Measurements from ENCODE around the gene DLD.
"Not testable (repeated sequence)": the region's sequence is repeated elsewhere in the genome, so short reads cannot be mapped to it uniquely, and the experiment has no call there.

The DLD gene

DNA sequence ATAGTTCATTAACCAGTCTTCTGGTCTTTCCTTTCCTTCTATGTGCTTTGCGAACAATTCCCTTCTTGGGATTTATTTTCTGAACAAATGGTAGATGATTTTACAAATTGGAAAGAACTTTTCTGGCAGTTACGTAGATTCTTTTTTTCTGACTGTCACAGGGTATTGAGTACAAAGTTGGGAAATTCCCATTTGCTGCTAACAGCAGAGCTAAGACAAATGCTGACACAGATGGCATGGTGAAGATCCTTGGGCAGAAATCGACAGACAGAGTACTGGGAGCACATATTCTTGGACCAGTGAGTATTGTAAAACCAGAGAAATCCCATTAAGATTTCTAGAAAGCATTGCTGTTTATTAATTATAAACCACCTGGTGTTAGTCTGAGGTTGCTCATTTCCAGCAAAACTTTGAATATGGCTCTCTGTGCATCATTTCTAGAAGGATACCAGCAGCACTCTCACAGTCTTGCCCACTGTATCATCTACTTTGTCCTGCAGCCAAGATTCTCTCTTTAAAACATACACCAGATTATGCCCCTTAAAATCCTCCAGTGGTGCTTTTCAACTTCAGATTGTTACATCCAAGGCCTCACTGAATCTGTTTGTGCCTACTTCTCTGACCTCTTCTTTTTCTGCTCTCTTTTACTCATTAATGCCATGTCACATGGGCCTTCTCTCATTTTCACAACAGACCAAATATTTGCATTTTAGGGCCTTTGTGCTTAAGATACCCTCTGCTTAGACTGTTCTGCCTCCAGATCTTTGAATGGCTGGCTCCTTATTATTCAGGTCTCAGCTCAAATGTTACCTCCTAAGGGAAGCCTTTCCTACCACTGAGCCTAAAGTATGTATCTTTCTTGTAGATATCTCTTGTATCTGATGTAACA, 27.0 kb downstream of the DLD start:
- Histone ChIP-seq H3K27me3 (replicated peaks) (no peaks in the 10 kb centered on the region), H3K4me3 (ENCODE audit: low read depth, low read length) (no peak overlapping the region), H3K27ac (peak overlapping the region; percentile 21), H3K36me3 (replicated peaks) (peaks cover 46% of the 10 kb centered on the region)
- in situ Hi-C loops (cut with HindIII; ENCODE audit: low pct_ligation_motif_present, low sequenced_read_pairs): no loop called here
- no peak for DNase-seq
- TF ChIP-seq, protein P1, sequence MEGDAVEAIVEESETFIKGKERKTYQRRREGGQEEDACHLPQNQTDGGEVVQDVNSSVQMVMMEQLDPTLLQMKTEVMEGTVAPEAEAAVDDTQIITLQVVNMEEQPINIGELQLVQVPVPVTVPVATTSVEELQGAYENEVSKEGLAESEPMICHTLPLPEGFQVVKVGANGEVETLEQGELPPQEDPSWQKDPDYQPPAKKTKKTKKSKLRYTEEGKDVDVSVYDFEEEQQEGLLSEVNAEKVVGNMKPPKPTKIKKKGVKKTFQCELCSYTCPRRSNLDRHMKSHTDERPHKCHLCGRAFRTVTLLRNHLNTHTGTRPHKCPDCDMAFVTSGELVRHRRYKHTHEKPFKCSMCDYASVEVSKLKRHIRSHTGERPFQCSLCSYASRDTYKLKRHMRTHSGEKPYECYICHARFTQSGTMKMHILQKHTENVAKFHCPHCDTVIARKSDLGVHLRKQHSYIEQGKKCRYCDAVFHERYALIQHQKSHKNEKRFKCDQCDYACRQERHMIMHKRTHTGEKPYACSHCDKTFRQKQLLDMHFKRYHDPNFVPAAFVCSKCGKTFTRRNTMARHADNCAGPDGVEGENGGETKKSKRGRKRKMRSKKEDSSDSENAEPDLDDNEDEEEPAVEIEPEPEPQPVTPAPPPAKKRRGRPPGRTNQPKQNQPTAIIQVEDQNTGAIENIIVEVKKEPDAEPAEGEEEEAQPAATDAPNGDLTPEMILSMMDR (IDR thresholded peaks at IDR 0.05; ENCODE audit: low read depth, low read length, missing control alignments): no peak

DNA sequence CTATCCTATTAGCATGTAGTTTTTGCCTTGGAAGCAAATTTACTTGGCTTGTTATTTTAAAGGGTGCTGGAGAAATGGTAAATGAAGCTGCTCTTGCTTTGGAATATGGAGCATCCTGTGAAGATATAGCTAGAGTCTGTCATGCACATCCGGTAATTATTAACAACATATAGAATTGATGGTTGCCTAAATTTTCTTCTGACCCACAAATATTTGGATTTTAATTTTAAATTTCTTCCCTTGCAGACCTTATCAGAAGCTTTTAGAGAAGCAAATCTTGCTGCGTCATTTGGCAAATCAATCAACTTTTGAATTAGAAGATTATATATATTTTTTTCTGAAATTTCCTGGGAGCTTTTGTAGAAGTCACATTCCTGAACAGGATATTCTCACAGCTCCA, 28.0 kb downstream of the DLD start:
- Histone ChIP-seq H3K27me3 (replicated peaks) (no peaks in the 10 kb centered on the region), H3K36me3 (replicated peaks) (peaks cover 55% of the 10 kb centered on the region), H3K4me3 (ENCODE audit: low read depth, low read length) (no peak overlapping the region), H3K27ac (no peak overlapping the region)
- no peak for DNase-seq
- TF ChIP-seq, protein P1 (IDR thresholded peaks at IDR 0.05; ENCODE audit: low read depth, low read length, missing control alignments): no peak
- in situ Hi-C loops (cut with HindIII; ENCODE audit: low pct_ligation_motif_present, low sequenced_read_pairs): no loop called here

DNA sequence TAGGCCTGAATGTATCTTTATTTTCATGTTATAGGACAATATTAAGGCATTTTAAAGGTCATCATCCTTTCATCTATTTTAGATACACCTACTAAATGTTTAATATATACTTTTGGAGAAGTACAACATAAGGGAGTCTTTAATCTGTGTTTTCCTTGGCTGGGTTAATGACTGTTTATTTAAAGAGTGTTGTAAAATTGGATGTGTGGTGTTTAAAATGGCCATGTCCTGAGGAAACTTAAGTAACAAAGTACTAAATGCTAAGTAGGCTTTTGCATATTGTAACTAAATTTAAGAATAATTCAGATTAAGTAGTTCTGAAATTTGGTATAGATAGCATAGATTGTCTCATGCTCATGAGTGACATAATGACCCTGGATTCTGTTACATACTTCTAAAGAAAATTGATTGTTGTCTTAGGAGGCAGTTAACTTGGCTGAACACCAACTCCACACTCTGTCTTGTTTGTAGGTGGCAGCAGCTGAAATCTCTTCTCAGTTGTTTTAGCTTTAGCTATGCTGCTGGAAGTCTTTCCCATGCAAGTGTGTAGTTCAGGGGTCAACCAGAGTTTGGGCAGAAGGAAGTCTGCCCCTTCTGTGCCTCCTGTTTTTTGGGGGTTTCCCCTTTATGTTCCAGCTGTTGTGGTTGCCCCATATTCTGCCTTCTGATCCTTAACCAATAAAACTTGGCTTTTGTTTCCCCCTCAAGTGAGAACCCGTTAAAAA, 29.2 kb downstream of the DLD start:
- TF ChIP-seq, protein P1 (IDR thresholded peaks at IDR 0.05; ENCODE audit: low read depth, low read length, missing control alignments): no peak
- no peak for DNase-seq
- Histone ChIP-seq H3K27ac (peak overlapping the region; percentile 9), H3K27me3 (replicated peaks) (no peaks in the 10 kb centered on the region), H3K36me3 (replicated peaks) (peaks cover 68% of the 10 kb centered on the region), H3K4me3 (ENCODE audit: low read depth, low read length) (no peak overlapping the region)
- in situ Hi-C loops (cut with HindIII; ENCODE audit: low pct_ligation_motif_present, low sequenced_read_pairs): no loop called here

DNA sequence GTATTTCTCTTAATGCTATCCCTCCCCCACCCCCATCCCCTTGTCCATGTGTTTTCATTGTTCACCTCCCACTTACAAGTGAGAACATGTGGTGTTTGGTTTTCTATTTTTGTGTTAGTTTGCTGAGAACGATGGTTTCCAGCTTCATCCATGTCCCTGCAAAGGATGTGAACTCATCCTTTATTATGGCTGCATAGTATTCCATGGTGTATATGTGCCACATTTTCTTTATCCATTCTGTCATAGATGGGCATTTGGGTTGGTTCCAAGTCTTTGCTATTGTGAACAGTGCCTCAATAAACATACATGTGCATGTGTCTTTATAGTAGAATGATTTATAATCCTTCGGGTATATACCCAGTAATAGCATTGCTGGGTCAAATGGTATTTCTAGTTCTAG, 30.8 kb downstream of the DLD start:
- H3K27ac ChIP-seq; DNase-seq; H3K4me3 ChIP-seq (ENCODE audit: low read depth, low read length); H3K27me3 ChIP-seq (replicated peaks); in situ Hi-C loops (cut with HindIII; ENCODE audit: low pct_ligation_motif_present, low sequenced_read_pairs): not testable (repeated sequence)
- H3K36me3 ChIP-seq (replicated peaks): peaks cover 83% of the 10 kb centered on the region

DNA sequence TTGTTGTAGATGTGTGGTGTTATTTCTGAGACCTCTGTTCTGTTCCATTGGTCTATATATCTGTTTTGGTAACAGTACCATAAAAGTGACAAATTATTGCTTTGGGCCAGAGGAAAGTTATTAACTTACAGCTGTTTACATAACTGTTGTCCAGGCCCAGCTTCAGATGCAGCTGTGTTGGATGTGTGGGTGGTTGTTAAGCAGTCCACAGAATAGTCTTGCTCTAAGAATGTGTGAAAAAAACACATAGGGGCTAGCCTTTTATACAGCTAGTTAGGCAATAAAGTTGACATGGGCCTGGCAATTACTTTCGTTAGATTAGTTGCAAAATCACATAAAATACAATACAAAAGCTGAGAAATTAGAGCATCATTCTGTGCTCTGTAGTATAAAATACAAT, 31.9 kb downstream of the DLD start:
- Histone ChIP-seq H3K27me3 (replicated peaks) (no peaks in the 10 kb centered on the region), H3K4me3 (ENCODE audit: low read depth, low read length) (no peak overlapping the region), H3K27ac (no peak overlapping the region), H3K36me3 (replicated peaks) (peaks cover 90% of the 10 kb centered on the region)
- no peak for DNase-seq
- in situ Hi-C loops (cut with HindIII; ENCODE audit: low pct_ligation_motif_present, low sequenced_read_pairs): no loop called here
- TF ChIP-seq, protein P1 (IDR thresholded peaks at IDR 0.05; ENCODE audit: low read depth, low read length, missing control alignments): no peak

DNA sequence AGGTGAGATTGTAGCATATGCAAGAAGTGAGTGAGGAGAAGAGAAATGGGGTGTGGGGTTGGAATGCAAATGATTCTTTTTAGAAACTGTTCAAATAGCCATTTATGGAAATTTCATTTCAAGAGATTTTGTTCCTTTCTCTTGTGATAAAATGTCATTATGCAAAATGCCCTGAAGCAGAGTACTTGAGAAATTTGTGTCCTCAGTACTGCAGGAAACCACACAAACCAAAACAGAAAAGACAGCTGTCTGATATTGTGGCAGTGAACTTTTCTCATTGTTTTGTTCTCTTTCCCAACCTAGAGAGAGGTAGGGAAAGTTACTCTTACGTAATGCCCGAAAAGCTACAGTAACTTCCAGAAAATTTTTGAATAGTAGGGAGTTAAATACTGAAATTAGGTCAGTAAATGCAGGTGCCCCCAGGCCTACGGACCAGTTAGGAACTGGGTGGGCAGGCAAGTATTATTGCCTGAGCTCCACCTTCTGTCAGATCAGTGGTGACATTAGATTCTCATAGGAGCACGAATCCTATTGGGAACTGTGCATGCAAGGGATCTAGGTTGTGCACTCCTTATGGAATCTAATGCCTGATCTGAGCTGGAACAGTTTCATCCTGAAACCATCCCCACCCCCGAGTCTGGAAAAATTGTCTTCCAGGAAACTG, 34.0 kb downstream of the DLD start:
- H3K4me3 ChIP-seq (ENCODE audit: low read depth, low read length): no peak overlapping the region
- TF ChIP-seq, protein P1 (IDR thresholded peaks at IDR 0.05; ENCODE audit: low read depth, low read length, missing control alignments): no peak
- H3K36me3 ChIP-seq (replicated peaks): peaks cover 93% of the 10 kb centered on the region

More for the DNA sequence above, 34.0 kb downstream of the DLD start:
- no peak for DNase-seq
- in situ Hi-C loops (cut with HindIII; ENCODE audit: low pct_ligation_motif_present, low sequenced_read_pairs): no loop called here
- H3K27ac ChIP-seq: no peak overlapping the region
- H3K27me3 ChIP-seq (replicated peaks): no peaks in the 10 kb centered on the region

Data from brain microvascular endothelial cell (primary cell).